GM20000 (cell line): ENCODE data around the gene CD3D.
"Not testable (repeated sequence)": the region's sequence is repeated elsewhere in the genome, so short reads cannot be mapped to it uniquely, and the experiment has no call there.

Source experiments
- DNase-seq: peaks from one replicate; pipeline ENCODE4 v3.0.0; 2012; ENCODE audit warnings: low spot score
- TF ChIP-seq, protein P1 (sequence below): IDR thresholded peaks from 2 replicates; pipeline ENCODE4 v1.5.1; 2012; ENCODE audit warnings: mild to moderate bottlenecking, control low read depth; ENCODE audit errors: extremely low read depth, missing control alignments

The CD3D gene

DNA sequence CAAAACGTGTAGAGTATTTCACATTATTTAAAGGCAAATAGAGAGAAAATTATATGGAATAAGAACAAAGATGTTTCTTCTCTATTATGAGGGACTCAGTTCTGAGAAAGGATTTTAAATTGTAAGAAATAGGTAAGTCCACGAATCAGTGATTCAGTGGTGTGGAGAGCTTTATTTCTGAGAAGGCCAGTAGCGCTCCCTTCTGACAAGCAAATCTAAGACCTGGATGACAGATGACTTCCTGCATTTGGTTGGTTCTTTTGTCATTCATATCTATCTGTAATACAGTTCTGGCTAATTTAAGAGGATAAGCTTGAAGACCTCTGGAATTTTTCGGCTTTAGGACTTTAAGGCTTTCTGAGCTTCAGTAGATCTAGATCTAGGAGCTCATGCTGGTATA lies 31.0 kb downstream of the CD3D start:
- TF ChIP-seq, protein P1, sequence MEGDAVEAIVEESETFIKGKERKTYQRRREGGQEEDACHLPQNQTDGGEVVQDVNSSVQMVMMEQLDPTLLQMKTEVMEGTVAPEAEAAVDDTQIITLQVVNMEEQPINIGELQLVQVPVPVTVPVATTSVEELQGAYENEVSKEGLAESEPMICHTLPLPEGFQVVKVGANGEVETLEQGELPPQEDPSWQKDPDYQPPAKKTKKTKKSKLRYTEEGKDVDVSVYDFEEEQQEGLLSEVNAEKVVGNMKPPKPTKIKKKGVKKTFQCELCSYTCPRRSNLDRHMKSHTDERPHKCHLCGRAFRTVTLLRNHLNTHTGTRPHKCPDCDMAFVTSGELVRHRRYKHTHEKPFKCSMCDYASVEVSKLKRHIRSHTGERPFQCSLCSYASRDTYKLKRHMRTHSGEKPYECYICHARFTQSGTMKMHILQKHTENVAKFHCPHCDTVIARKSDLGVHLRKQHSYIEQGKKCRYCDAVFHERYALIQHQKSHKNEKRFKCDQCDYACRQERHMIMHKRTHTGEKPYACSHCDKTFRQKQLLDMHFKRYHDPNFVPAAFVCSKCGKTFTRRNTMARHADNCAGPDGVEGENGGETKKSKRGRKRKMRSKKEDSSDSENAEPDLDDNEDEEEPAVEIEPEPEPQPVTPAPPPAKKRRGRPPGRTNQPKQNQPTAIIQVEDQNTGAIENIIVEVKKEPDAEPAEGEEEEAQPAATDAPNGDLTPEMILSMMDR: no peak
- no peak for DNase-seq

DNA sequence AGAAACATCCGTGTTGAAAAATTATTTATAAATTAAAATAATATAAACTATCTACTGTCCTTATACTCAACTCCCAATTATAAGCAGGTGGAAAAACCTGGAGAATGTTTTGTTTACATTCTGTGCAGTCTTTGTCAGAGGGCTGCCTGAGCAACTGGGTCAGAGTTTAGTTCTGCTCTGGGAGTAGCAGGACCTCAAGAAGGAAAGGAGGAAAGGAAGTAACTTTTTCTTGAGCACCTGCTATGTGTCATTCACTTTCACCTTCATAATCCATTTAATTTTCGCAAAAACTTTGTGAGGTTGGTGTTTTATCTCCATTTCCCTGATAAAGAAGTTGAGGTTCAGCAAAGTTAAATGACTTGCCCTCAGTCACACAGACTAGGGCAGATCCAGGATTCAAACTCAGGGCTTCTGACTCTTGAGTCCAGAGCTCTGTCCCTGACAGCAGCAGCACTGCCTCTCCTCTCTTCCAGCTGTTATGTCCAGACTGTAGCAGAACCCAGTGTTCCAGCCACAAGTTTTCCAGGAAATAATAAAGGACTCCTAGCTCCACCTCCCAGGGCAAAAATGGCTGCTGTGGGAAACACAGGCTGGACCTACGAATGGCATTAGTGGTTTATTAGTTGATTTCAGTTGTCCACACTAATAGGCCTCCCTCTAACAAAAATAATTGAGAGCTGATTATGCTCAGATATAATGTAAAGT lies 31.6 kb downstream of the CD3D start:
- DNase-seq: no peak
- TF ChIP-seq, protein P1: no peak

DNA sequence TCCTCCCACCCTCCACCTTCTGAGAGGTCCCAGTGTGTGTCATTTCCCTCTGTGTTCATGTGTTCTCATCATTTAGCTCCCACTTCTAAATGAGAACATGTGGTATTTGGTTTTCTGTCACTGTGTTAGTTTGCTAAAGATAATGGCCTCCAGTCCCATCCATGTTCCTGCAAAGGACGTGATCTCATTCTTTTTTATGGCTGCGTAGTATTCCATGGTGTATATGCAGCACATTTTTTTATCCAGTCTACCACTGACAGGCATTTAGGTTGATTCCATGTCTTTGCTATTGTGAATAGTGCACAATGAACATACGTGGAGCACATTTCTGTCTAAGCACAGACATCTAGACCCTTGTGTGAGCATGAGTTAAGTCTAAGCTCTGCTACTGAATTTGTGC lies 32.2 kb downstream of the CD3D start:
- no peak for DNase-seq
- TF ChIP-seq, protein P1: no peak

DNA sequence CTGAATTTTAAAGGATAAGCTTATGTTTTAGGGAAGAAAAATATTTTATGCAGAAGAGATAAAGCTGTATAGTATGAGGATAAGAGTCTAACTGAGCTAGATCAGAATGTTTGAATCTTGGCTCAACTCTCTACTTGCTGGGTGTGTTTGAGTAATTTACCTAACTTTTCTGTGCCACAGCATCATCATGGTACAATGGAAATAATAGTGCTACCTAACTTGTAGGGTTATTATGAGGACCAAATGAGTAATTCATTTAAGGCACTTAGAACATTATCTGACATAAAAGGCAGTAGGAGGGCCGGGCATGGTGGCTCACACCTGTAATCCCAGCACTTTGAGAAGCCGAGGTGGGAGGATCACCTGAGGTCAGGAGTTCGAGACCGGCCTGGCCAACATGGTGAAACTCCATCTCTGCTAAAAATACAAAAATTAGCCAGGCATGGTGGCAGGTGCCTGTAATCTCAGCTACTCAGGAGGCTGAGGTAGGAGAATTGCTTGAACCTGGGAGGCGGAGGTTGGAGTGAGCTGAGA lies 33.4 kb downstream of the CD3D start:
- DNase-seq: not testable (repeated sequence)

DNA sequence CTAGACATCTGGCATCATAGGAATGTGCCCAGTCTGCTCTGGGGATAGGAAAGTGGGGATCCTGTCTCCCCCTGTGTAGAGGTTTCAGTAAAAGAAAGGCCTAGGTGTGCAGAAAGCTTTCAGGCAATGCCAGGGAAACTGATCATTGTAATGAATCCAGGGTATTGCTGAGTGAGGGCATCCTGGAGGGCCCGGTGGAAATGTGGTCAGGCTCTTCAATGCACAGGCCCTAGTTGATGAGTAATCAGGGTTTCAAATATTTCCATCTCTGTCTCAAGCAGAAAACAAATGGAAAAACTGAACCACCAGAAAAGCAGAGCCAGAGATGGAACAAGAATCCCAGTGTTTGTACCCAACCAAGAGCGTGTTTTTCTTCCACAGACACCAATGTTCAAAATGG lies 35.9 kb downstream of the CD3D start:
- no peak for DNase-seq
- TF ChIP-seq, protein P1: no peak

DNA sequence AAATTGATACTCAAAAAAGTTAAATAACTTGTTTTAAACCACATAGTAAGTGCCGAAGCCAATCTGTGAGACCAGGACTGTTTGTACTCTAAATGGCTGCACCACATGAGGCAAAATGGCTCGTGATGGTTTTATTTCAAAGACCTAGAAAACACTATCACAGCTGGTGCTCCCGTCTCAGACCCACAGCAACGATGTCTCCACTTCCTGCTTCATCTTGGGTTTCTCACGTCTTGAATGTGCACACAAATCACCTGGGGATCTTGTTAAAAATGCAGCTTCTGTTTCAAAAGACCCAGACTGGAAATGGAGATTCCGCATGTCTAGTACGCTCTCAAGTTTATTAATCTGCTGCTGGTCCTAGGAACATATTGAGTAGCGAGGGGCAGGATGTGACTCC lies 36.8 kb downstream of the CD3D start:
- TF ChIP-seq, protein P1: no peak
- no peak for DNase-seq

DNA sequence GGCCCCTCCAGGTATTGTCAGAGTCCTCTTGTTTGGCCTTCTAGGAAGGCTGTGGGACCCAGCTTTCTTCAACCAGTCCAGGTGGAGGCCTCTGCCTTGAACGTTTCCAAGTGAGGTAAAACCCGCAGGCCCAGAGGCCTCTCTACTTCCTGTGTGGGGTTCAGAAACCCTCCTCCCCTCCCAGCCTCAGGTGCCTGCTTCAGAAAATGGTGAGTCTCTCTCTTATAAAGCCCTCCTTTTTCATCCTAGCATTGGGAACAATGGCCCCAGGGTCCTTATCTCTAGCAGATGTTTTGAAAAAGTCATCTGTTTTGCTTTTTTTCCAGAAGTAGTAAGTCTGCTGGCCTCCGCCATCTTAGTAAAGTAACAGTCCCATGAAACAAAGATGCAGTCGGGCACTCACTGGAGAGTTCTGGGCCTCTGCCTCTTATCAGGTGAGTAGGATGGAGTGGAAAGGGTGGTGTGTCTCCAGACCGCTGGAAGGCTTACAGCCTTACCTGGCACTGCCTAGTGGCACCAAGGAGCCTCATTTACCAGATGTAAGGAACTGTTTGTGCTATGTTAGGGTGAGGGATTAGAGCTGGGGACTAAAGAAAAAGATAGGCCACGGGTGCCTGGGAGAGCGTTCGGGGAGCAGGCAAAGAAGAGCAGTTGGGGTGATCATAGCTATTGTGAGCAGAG lies 37.8 kb downstream of the CD3D start, which contains the start of gene CD3E:
Gene CD3E (plus strand): TSS at position 163 of the 681 bp plus-strand sequence. CDS start 223 bp downstream, at position 386.
- TF ChIP-seq, protein P1: no peak
- no peak for DNase-seq
